Endothelial cell of umbilical vein (primary cell): Measurements from ENCODE around the gene TSPAN15. TPM values are rescaled to one million over a fixed set of nuclear protein-coding genes. Genes with fewer than 3 reads are reported as not detected.
A peak's percentile ranks its signal among the peaks of the same experiment; 100 is the strongest.

ENCODE experiments used
- BruUV-seq: library from RNA; stranded (reverse); fragments of 400-500 nt; replicated peaks from 2 replicates; lab custom pipeline; 2021; lab: Mats Ljungman, UMichigan
- CTCF ChIA-PET: fragments of 300-600, 350-600 bp; sonication (Branson Sonifier 250); formaldehyde crosslinking; loops from one replicate; lab custom pipeline; 2021; ENCODE audit warnings: antibody characterized with exemption, inconsistent platforms; lab: Charles Lee
- POLR2A ChIA-PET: fragments of 300-600, 350-600 bp; sonication (Branson Sonifier 250); formaldehyde crosslinking; loops from one replicate; lab custom pipeline; 2021; ENCODE audit warnings: antibody characterized with exemption, inconsistent platforms; lab: Charles Lee
- DNase-seq: peaks from one replicate; pipeline ENCODE4 v3.0.0-alpha.2; 2011; ENCODE audit warnings: low read depth, low spot score
- FAIRE-seq: peaks from 2 replicates; lab custom pipeline; 2011; peaks lifted over from hg19 to GRCh38; lab: Jason Lieb, UNC
- H2AFZ ChIP-seq: 2 replicates; pipeline ENCODE4 v1.6.0; 2012; ENCODE audit warnings: low read depth, low read length, control low read depth, inconsistent platforms
- H3K27ac ChIP-seq: 2 replicates; pipeline ENCODE4 v1.5.1; 2011; ENCODE audit warnings: low read depth, mild to moderate bottlenecking, control low read depth, low read length, moderate library complexity; ENCODE audit not compliant: insufficient read depth
- H3K27me3 ChIP-seq, 2 experiments: 2 replicates each; pipeline versions ENCODE4 v1.6.0 to v1.6.1; 2011; ENCODE audit warnings: low read length in 2 of 2, mixed read lengths in 1 of 2; ENCODE audit not compliant: control insufficient read depth in 2 of 2, insufficient read depth in 2 of 2
- H3K36me3 ChIP-seq, 2 experiments: 2 replicates in 1 of 2; 3 replicates in 1 of 2; pipeline ENCODE4 v1.5.1; 2011; ENCODE audit warnings: low read length in 2 of 2, mild to moderate bottlenecking in 1 of 2, moderate library complexity in 1 of 2; ENCODE audit not compliant: control insufficient read depth in 2 of 2, insufficient read depth in 2 of 2; ENCODE audit errors: extremely low read depth in 1 of 2
- H3K4me1 ChIP-seq: 3 replicates; pipeline ENCODE4 v1.5.1; 2011; ENCODE audit warnings: mild to moderate bottlenecking, low read length; ENCODE audit not compliant: control insufficient read depth, insufficient read depth; ENCODE audit errors: extremely low read depth
- H3K4me2 ChIP-seq: 2 replicates; pipeline ENCODE4 v1.6.1; 2011; ENCODE audit warnings: low read length, control low read depth, mixed read lengths; ENCODE audit not compliant: insufficient read depth
- H3K4me3 ChIP-seq, 3 experiments: fragments of 200-600 bp in 1 of 3; sonication (generic), shearing (Covaris generic) in 1 of 3; replicated peaks in 1 of 3; 2 replicates each; pipeline ENCODE4 v1.5.1; 2011 to 2016; ENCODE audit warnings: control low read depth in 3 of 3, low read length in 3 of 3, mild to moderate bottlenecking in 2 of 3, inconsistent platforms in 1 of 3, low read depth in 1 of 3, moderate library complexity in 1 of 3; ENCODE audit not compliant: insufficient read depth in 1 of 3
- H3K79me2 ChIP-seq: 2 replicates; pipeline ENCODE4 v1.6.0; 2012; ENCODE audit warnings: low read length, inconsistent platforms; ENCODE audit not compliant: control insufficient read depth, insufficient read depth
- H3K9ac ChIP-seq: replicated peaks from 2 replicates; pipeline ENCODE3; 2011; ENCODE audit warnings: low read length, control low read depth; ENCODE audit not compliant: insufficient read depth; ENCODE audit errors: extremely low read depth
- H3K9me1 ChIP-seq: replicated peaks from 3 replicates; pipeline ENCODE4 v1.6.0; 2011; ENCODE audit warnings: mild to moderate bottlenecking, low read length; ENCODE audit not compliant: control insufficient read depth, insufficient read depth; ENCODE audit errors: extremely low read depth
- H3K9me3 ChIP-seq: replicated peaks from 2 replicates; pipeline ENCODE4 v1.5.1; 2012; ENCODE audit warnings: low read length, inconsistent platforms; ENCODE audit not compliant: control insufficient read depth, insufficient read depth
- H4K20me1 ChIP-seq: replicated peaks from 2 replicates; pipeline ENCODE3; 2011; ENCODE audit warnings: mild to moderate bottlenecking, low read length; ENCODE audit not compliant: control insufficient read depth, insufficient read depth; ENCODE audit errors: extremely low read depth
- EZH2 ChIP-seq: IDR thresholded peaks from 2 replicates; pipeline ENCODE4 v1.6.1; 2012; ENCODE audit warnings: borderline replicate concordance, low read depth, mild to moderate bottlenecking, moderate library complexity, low read length, inconsistent platforms; ENCODE audit not compliant: severe bottlenecking
- FOS ChIP-seq: IDR thresholded peaks from 2 replicates; pipeline ENCODE4 v1.6.1; 2011; ENCODE audit warnings: mild to moderate bottlenecking, low read length, moderate library complexity, borderline replicate concordance; ENCODE audit not compliant: insufficient read depth
- GATA2 ChIP-seq: IDR thresholded peaks from 2 replicates; pipeline ENCODE4 v1.7.0; 2011; ENCODE audit warnings: low read depth, mild to moderate bottlenecking, moderate library complexity, mixed read lengths, low read length; ENCODE audit not compliant: insufficient read length, insufficient read depth
- JUN ChIP-seq: IDR thresholded peaks from 2 replicates; pipeline ENCODE4 v1.6.1; 2011; ENCODE audit warnings: borderline replicate concordance, low read depth; ENCODE audit not compliant: insufficient read length, insufficient read depth
- MYC ChIP-seq: IDR thresholded peaks from one replicate; pipeline ENCODE4 v1.6.1; 2011; ENCODE audit warnings: mild to moderate bottlenecking, low read depth, low read length
- POLR2A ChIP-seq: IDR thresholded peaks from 2 replicates; pipeline ENCODE4 v1.6.1; 2012; ENCODE audit warnings: low read depth, mild to moderate bottlenecking, control low read depth, low read length
- POLR2AphosphoS5 ChIP-seq: IDR thresholded peaks from 2 replicates; pipeline ENCODE4 v1.6.1; 2012; ENCODE audit warnings: low read depth, mild to moderate bottlenecking, control low read depth, low read length, moderate library complexity; ENCODE audit not compliant: insufficient read depth
- dilution Hi-C: fragments of 300-500 bp; cut with MboI; formaldehyde crosslinking; loops from one replicate; pipeline ENCODE4 v1.15.0; 2019; ENCODE audit warnings: low sequenced_read_pairs; ENCODE audit not compliant: extremely low pct_ligation_motif_present
- intact Hi-C: fragments of 100-400 bp; cut with micrococcal nuclease; formaldehyde crosslinking; loops from one replicate; pipeline ENCODE4 v1.10.0; 2022
- polyA plus RNA-seq, 4 experiments: library from polyadenylated mRNA; depleted of rRNA in 3 of 4; stranded (reverse) in 3 of 4; unstranded in 1 of 4; fragments of >200 nt; gene quantifications; 2 replicates each; pipeline versions ENCODE4 v1.2.1 to v1.2.3, GENCODE V29; 2011 to 2012; ENCODE audit warnings: missing spikeins in 1 of 4
- total RNA-seq: library from RNA; stranded (reverse); gene quantifications from 2 replicates; pipeline ENCODE4 v1.2.3, GENCODE V29; 2021
- TF ChIP-seq, protein P1 (sequence below): IDR thresholded peaks from 2 replicates; pipeline ENCODE4 v1.6.1; 2011; ENCODE audit not compliant: insufficient read depth, insufficient read length
- TF ChIP-seq, protein P2 (sequence below), 2 donors: IDR thresholded peaks; 1 replicate in 1 of 2; 2 replicates in 1 of 2; pipeline ENCODE4 v1.5.1; 2011; ENCODE audit warnings: low read length in 2 of 2, mild to moderate bottlenecking in 2 of 2, moderate library complexity in 2 of 2, control low read depth in 1 of 2, inconsistent platforms in 1 of 2, low read depth in 1 of 2; ENCODE audit not compliant: insufficient read depth in 1 of 2; ENCODE audit errors: extremely low read depth in 1 of 2

The TSPAN15 gene
- total and polyA plus RNA-seq, 2 donors (not counting 3 experiments of a cell fraction or from before 2014, with no cell fraction given): 78.4 to 189 TPM

DNA sequence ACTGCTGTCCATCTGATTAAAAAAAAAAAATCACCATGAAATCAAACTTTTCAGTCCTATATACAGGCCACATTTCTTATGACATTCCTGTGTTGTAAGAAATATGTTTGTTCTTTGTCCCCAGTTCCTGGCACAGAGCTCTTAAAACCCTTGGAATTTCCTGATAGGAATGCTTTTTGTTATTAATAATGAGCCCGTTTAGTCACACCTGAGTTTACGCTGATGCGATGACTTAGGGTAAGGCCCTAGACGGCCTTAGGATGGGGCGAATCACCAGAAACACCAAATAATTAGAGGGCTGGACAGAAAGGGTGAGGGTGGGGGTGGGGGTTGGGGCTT is 17.5 kb downstream of the TSPAN15 start:
- H3K79me2 ChIP-seq: peaks cover 8% of the 10 kb centered on the region
- no peak overlapping the region for H2AFZ ChIP-seq
- no peaks in the 10 kb centered on the region for H3K27me3 ChIP-seq
- FAIRE-seq (peak; percentile 94), DNase-seq (peak; percentile 69)
- H3K4me3 ChIP-seq: no peak overlapping the region
- H3K4me1 ChIP-seq: peaks cover 45% of the 10 kb centered on the region
- H3K9ac ChIP-seq: peak overlapping the region; percentile 62
- H3K27ac ChIP-seq: peak overlapping the region; percentile 82
- no peaks in the 10 kb centered on the region for H3K9me3 ChIP-seq
- H3K4me2 ChIP-seq: peak overlapping the region; percentile 58
- H4K20me1 ChIP-seq: no peaks in the 10 kb centered on the region
- H3K36me3 ChIP-seq: no peaks in the 10 kb centered on the region
- dilution Hi-C loops: no loop called here
- ChIA-PET CTCF (interaction anchor here (0.7 to 5.3 kb wide), 9 partner anchors 11 to 61 kb away, joined by 3 to 60 read pairs (median 3); partner anchors contain the start of gene TSPAN15), POLR2A (interaction anchor here (1.4 kb wide), 1 partner anchor 22 kb away, joined by 9 read pairs; no protein-coding TSS in a partner anchor)
- intact Hi-C loops: loop anchor here (1.0 to 5.0 kb wide), 3 partner anchors 11 to 41 kb away; no protein-coding TSS in a partner anchor
- no peaks in the 10 kb centered on the region for H3K9me1 ChIP-seq
- TF ChIP-seq MYC (no peak), POLR2A (no peak), POLR2AphosphoS5 (no peak), FOS (no peak), EZH2 (no peak), GATA2 (no peak), JUN (no peak)
- TF ChIP-seq, protein P1, sequence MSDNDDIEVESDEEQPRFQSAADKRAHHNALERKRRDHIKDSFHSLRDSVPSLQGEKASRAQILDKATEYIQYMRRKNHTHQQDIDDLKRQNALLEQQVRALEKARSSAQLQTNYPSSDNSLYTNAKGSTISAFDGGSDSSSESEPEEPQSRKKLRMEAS: no peak
- TF ChIP-seq, protein P2, sequence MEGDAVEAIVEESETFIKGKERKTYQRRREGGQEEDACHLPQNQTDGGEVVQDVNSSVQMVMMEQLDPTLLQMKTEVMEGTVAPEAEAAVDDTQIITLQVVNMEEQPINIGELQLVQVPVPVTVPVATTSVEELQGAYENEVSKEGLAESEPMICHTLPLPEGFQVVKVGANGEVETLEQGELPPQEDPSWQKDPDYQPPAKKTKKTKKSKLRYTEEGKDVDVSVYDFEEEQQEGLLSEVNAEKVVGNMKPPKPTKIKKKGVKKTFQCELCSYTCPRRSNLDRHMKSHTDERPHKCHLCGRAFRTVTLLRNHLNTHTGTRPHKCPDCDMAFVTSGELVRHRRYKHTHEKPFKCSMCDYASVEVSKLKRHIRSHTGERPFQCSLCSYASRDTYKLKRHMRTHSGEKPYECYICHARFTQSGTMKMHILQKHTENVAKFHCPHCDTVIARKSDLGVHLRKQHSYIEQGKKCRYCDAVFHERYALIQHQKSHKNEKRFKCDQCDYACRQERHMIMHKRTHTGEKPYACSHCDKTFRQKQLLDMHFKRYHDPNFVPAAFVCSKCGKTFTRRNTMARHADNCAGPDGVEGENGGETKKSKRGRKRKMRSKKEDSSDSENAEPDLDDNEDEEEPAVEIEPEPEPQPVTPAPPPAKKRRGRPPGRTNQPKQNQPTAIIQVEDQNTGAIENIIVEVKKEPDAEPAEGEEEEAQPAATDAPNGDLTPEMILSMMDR (IDR thresholded peaks at IDR 0.05; ENCODE audit: extremely low read depth in 1 of 2, insufficient read depth in 1 of 2, low read depth in 1 of 2, low read length in 2 of 2): no peak
- BruUV-seq: no TSS peak
